Measurements from ENCODE around the gene GATA5. TPM values are rescaled to one million over a fixed set of nuclear protein-coding genes. Genes with fewer than 3 reads are reported as not detected.
"Not testable (repeated sequence)": the region's sequence is repeated elsewhere in the genome, so short reads cannot be mapped to it uniquely, and the experiment has no call there.

GATA5 gene
- total RNA-seq, 1 donor from 2014 or later, result not detected

GRCh38 chr20:62428396-62429295 is 47.1 kb downstream of the GATA5 start:
- Mint-ChIP-seq H3K27me3 (ENCODE audit: unreplicated experiment) (peaks cover 11% of the 10 kb centered on the region), H3K4me1 (ENCODE audit: unreplicated experiment) (no peaks in the 10 kb centered on the region), H3K9me3 (ENCODE audit: unreplicated experiment) (no peaks in the 10 kb centered on the region), H3K36me3 (ENCODE audit: unreplicated experiment) (no peaks in the 10 kb centered on the region), H3K27ac (ENCODE audit: unreplicated experiment) (no peak overlapping the region), H3K4me3 (ENCODE audit: unreplicated experiment) (no peak overlapping the region)
- no peak for DNase-seq (ENCODE audit: extremely low spot score, unreplicated experiment)
- no peak for TF ChIP-seq CTCF (IDR thresholded peaks at IDR 0.05)

- no peak overlapping the region for H3K4me3 Mint-ChIP-seq (ENCODE audit: unreplicated experiment)
- no peaks in the 10 kb centered on the region for H3K4me1 Mint-ChIP-seq (ENCODE audit: unreplicated experiment)
- no peaks in the 10 kb centered on the region for H3K36me3 Mint-ChIP-seq (ENCODE audit: unreplicated experiment)
- H3K27ac Mint-ChIP-seq (ENCODE audit: unreplicated experiment), result no peak overlapping the region
- DNase-seq (ENCODE audit: extremely low spot score, unreplicated experiment), result no peak
- H3K27me3 Mint-ChIP-seq (ENCODE audit: unreplicated experiment), result peaks cover 9% of the 10 kb centered on the region
- H3K9me3 Mint-ChIP-seq (ENCODE audit: unreplicated experiment), result no peaks in the 10 kb centered on the region
- TF ChIP-seq CTCF (IDR thresholded peaks at IDR 0.05), result no peak
Measured at GRCh38 chr20:62428002-62428372, 47.8 kb downstream of the GATA5 start.

DNA sequence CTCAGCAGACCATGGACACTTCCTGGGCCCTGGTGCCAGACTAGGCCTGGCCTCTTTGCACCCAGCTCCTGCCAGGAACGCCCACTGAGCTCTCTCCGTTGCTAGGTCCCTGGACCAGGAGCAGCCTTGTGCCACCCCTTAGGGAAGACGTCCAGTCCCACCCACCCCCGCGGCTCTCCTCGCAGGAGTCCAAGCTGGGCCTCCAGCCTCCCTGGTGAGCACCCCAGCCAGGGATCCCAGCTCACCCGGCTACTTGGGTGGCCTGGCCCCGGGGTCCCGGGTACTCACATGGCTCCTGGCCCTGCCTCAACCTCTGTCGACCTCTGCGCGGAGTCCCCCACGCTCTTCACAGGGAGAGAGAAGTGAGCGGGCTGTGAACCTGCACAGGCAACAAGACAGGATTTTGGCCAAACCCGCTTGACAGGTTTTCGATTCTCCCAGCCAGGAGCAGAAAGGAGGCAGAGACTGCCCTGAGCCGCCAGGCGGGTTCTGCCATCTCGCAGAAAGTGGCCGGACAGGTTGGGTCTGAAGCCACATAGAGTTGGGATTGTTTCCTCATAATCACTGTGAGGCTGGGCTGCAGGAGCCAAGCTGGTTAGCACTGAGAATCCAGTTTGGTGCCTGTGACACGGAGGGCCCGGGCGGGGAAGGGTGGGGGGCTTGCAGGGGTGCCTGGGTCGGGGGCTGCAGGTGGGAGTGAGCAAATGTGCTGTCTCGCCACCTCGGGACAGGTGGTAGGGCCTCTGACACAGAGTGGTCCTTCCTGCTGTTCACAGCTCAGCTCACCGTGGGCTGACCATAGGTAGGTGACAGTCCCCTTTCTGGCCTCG is 48.4 kb downstream of the GATA5 start, which contains the start of gene RBBP8NL:
RBBP8NL (minus strand) TSS at position 368 of the 830 bp plus-strand sequence. CDS start 7,892 bp downstream, outside the sequence.
- Mint-ChIP-seq H3K4me1 (ENCODE audit: unreplicated experiment) (no peaks in the 10 kb centered on the region), H3K27me3 (ENCODE audit: unreplicated experiment) (peaks cover 9% of the 10 kb centered on the region), H3K9me3 (ENCODE audit: unreplicated experiment) (no peaks in the 10 kb centered on the region), H3K4me3 (ENCODE audit: unreplicated experiment) (no peak within 1 kb of the TSS), H3K36me3 (ENCODE audit: unreplicated experiment) (no peaks in the 10 kb centered on the region), H3K27ac (ENCODE audit: unreplicated experiment) (no peak within 1 kb of the TSS)
- TF ChIP-seq CTCF (IDR thresholded peaks at IDR 0.05), result no peak
- DNase-seq (ENCODE audit: extremely low spot score, unreplicated experiment), result no peak

GRCh38 chr20:62426699-62427131 is 49.1 kb downstream of the GATA5 start:
- Mint-ChIP-seq H3K4me3 (ENCODE audit: unreplicated experiment) (no peak overlapping the region), H3K27me3 (ENCODE audit: unreplicated experiment) (peaks cover 9% of the 10 kb centered on the region), H3K27ac (ENCODE audit: unreplicated experiment) (no peak overlapping the region), H3K9me3 (ENCODE audit: unreplicated experiment) (no peaks in the 10 kb centered on the region), H3K4me1 (ENCODE audit: unreplicated experiment) (no peaks in the 10 kb centered on the region), H3K36me3 (ENCODE audit: unreplicated experiment) (no peaks in the 10 kb centered on the region)
- no peak for DNase-seq (ENCODE audit: extremely low spot score, unreplicated experiment)
- TF ChIP-seq CTCF (IDR thresholded peaks at IDR 0.05), result no peak

- H3K4me3 Mint-ChIP-seq (ENCODE audit: unreplicated experiment); H3K36me3 Mint-ChIP-seq (ENCODE audit: unreplicated experiment); H3K27me3 Mint-ChIP-seq (ENCODE audit: unreplicated experiment); H3K9me3 Mint-ChIP-seq (ENCODE audit: unreplicated experiment); H3K4me1 Mint-ChIP-seq (ENCODE audit: unreplicated experiment); DNase-seq (ENCODE audit: extremely low spot score, unreplicated experiment); H3K27ac Mint-ChIP-seq (ENCODE audit: unreplicated experiment): not testable (repeated sequence)
Measured at GRCh38 chr20:62426059-62426348, 49.8 kb downstream of the GATA5 start.

Data from osteocyte (in vitro differentiated cells).